Measurements from ENCODE around the gene MLC1. TPM values are rescaled to one million over a fixed set of nuclear protein-coding genes. Genes with fewer than 3 reads are reported as not detected.

MLC1 gene
- total RNA-seq, 4 donors from 2014 or later = 0.07 to 0.13 TPM; not detected in 2

DNA sequence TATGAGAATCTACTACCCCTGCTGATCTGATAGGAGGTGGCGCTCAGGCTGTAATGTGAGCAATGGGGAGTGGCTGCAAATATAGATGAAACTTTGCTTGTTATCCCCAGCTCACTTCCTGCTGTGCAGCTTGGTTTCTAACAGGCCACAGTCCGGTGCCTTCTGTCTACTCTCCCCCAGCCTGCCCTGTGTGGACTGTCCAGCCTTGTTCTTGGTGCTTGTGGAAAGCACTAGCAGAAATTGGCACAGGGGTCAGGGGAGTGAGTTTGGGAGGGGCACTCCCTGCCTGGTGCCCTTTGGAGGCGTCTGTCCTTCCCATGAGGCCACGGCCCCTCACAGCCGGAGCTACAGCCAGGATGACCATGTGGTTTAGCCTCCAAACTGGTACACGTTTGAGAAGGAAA, 18.9 kb upstream of the MLC1 start:
- H3K4me3 ChIP-seq = no peak overlapping the region
- 66% methylated on average over 2 of the region's 6 CpGs; no CpG with 5 or more reads in 1 of the 2 donors for WGBS, 2 donors (ENCODE audit: low coverage in 1 of 2)
- TF ChIP-seq, protein P1, sequence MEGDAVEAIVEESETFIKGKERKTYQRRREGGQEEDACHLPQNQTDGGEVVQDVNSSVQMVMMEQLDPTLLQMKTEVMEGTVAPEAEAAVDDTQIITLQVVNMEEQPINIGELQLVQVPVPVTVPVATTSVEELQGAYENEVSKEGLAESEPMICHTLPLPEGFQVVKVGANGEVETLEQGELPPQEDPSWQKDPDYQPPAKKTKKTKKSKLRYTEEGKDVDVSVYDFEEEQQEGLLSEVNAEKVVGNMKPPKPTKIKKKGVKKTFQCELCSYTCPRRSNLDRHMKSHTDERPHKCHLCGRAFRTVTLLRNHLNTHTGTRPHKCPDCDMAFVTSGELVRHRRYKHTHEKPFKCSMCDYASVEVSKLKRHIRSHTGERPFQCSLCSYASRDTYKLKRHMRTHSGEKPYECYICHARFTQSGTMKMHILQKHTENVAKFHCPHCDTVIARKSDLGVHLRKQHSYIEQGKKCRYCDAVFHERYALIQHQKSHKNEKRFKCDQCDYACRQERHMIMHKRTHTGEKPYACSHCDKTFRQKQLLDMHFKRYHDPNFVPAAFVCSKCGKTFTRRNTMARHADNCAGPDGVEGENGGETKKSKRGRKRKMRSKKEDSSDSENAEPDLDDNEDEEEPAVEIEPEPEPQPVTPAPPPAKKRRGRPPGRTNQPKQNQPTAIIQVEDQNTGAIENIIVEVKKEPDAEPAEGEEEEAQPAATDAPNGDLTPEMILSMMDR (IDR thresholded peaks at IDR 0.05) = no peak
- TF ChIP-seq POLR2A (IDR thresholded peaks at IDR 0.05) (no peak), POLR2AphosphoS5 (IDR thresholded peaks at IDR 0.05) (no peak), EP300 (IDR thresholded peaks at IDR 0.05) (no peak)
- peaks cover 12% of the 10 kb centered on the region for H3K27me3 ChIP-seq
- H3K36me3 ChIP-seq = no peaks in the 10 kb centered on the region
- no peak for ATAC-seq
- no peaks in the 10 kb centered on the region for H3K4me1 ChIP-seq
- no peak overlapping the region for H3K27ac ChIP-seq
- H3K9me3 ChIP-seq = no peaks in the 10 kb centered on the region

DNA sequence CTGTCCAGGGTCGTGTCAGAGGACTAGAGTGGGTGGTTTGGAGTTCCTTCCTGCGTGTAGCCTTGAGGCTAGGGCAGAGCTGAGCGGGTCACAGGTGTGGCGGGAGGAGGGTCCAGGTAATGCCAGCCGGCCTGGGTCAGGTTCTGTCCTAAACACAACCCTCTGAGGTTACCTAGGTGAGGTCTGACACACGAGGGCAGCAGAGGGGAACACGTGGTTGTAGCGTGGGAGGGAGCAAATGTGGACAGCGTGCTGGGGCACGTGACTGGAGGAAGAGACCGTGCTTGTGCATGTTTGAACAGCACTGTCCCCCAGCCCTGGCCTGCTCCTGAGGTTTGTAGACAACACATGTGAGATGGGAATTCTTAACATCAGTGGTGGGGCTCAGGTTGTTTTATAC, 17.7 kb upstream of the MLC1 start:
- Histone ChIP-seq H3K27me3 (peaks cover 12% of the 10 kb centered on the region), H3K4me3 (no peak overlapping the region), H3K9me3 (no peaks in the 10 kb centered on the region), H3K27ac (no peak overlapping the region), H3K36me3 (no peaks in the 10 kb centered on the region), H3K4me1 (no peaks in the 10 kb centered on the region)
- TF ChIP-seq EP300 (IDR thresholded peaks at IDR 0.05) = no peak
- TF ChIP-seq, protein P1 (IDR thresholded peaks at IDR 0.05) = no peak
- TF ChIP-seq POLR2AphosphoS5 (IDR thresholded peaks at IDR 0.05) = no peak
- TF ChIP-seq POLR2A (IDR thresholded peaks at IDR 0.05) = no peak
- 53 to 56% methylated on average over 4 to 10 of the region's 11 CpGs for WGBS, 2 donors (ENCODE audit: low coverage in 1 of 2)
- no peak for ATAC-seq

DNA sequence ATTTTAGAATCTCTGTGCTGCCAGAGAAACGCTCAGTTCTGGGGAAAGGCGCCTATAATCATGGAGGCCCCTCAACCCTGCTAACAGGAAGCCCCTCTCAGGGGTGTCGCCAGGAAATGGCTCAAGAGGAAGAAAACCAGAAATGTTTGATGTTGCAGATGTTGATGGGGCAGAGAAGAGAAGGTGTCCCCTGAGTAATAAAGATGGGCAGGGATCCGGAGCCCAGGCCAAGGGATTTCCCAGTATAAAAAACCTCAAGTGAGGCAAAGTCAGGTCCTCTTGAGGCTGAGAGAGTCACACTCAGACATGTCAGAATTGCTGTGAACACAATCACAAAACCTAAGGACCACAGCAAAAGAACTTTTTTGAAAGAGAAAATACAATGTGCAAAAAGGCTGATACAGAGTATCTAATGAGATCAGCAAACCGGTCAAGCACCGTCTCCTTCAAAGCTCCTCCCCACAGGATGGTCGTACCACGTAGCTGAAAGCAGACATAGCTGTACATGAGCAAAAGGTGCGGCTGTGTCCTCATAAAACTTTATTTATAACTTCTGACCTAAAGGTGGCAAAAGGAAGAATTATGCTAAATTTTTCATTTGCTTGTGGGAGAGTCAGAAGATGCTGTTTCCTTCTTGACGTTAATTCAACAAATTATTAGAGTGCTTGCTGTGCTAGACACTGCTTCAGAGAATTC, 16.8 kb upstream of the MLC1 start:
- no peak overlapping the region for H3K4me3 ChIP-seq
- H3K36me3 ChIP-seq = no peaks in the 10 kb centered on the region
- ATAC-seq = no peak
- no peak overlapping the region for H3K27ac ChIP-seq
- peaks cover 21% of the 10 kb centered on the region for H3K27me3 ChIP-seq
- no peaks in the 10 kb centered on the region for H3K9me3 ChIP-seq
- H3K4me1 ChIP-seq = no peaks in the 10 kb centered on the region
- TF ChIP-seq POLR2AphosphoS5 (IDR thresholded peaks at IDR 0.05) (no peak), POLR2A (IDR thresholded peaks at IDR 0.05) (no peak)
- TF ChIP-seq, protein P1 (IDR thresholded peaks at IDR 0.05) = no peak
- 74 to 85% methylated on average over 5 of the region's 10 CpGs for WGBS, 2 donors (ENCODE audit: low coverage in 1 of 2)

DNA sequence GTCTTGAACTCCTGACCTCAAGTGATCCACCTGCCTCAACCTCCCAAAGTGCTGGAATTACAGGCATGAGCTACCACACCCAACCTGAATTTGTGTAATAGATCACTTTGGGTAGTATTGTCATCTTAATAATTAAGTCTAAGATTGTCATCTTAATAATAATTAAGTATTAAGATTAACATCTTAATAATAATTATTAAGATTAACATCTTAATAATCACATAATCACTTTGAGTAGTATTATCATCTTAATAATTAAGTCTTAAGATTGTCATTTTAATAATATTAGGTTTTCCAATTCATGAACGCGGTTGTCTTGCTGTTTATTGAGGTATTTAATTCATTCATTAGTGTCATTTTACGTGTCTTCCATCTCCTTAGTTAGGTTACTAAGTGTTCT, 12.8 kb upstream of the MLC1 start:
- no peak overlapping the region for H3K4me3 ChIP-seq
- no peaks in the 10 kb centered on the region for H3K9me3 ChIP-seq
- no peak for ATAC-seq
- H3K36me3 ChIP-seq = no peaks in the 10 kb centered on the region
- TF ChIP-seq POLR2A (IDR thresholded peaks at IDR 0.05) = no peak
- TF ChIP-seq EP300 (IDR thresholded peaks at IDR 0.05) = no peak
- no peak for TF ChIP-seq POLR2AphosphoS5 (IDR thresholded peaks at IDR 0.05)
- WGBS, 2 donors (ENCODE audit: low coverage in 1 of 2) = 87 to 90% methylated on average over 3 of the region's 3 CpGs
- H3K27me3 ChIP-seq = peaks cover 32% of the 10 kb centered on the region
- no peak overlapping the region for H3K27ac ChIP-seq
- no peaks in the 10 kb centered on the region for H3K4me1 ChIP-seq

DNA sequence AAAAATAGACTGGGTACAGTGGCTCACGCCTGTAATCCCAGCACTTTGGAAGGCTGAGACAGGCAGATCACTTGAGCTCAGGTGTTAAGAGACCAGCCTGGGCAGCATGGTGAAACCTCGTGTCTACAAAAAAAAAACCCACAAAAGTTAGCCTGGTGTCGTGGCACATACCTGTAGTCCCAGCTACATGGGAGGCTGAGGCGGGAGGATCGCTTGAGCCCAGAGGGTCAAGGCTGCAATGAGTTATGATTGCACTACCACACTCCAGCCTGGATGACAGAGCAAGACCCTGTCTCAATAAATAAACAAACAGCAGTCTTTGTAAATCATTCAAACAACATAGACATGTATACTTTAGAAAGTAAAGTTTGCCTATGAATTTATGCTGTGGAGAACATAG, 7.1 kb upstream of the MLC1 start:
- Histone ChIP-seq H3K4me3 (no peak overlapping the region), H3K36me3 (no peaks in the 10 kb centered on the region), H3K27ac (no peak overlapping the region), H3K9me3 (peaks cover 0 to 17% (median 0%) of the 10 kb centered on the region in 3 donors), H3K4me1 (no peaks in the 10 kb centered on the region), H3K27me3 (peaks cover 59% of the 10 kb centered on the region)
- 37 to 56% methylated on average over 2 to 5 of the region's 5 CpGs for WGBS, 2 donors (ENCODE audit: low coverage in 1 of 2)
- ATAC-seq = no peak
- no peak for TF ChIP-seq POLR2AphosphoS5 (IDR thresholded peaks at IDR 0.05)
- TF ChIP-seq, protein P1 (IDR thresholded peaks at IDR 0.05) = no peak
- no peak for TF ChIP-seq EP300 (IDR thresholded peaks at IDR 0.05)
- TF ChIP-seq POLR2A (IDR thresholded peaks at IDR 0.05) = no peak

Measured in gastroesophageal sphincter (tissue), 4 donors.